Caco-2 (cell line): ENCODE results near the gene CPB2. TPM values are rescaled to one million over a fixed set of nuclear protein-coding genes. Genes with fewer than 3 reads are reported as not detected.

ENCODE experiments used
- BruUV-seq: library from RNA; stranded (reverse); fragments of 400-500 nt; replicated peaks from 2 replicates; lab custom pipeline; 2021; lab: Mats Ljungman, UMichigan
- CTCF ChIA-PET: fragments of 300-600 bp; sonication (Branson Sonifier 250); formaldehyde crosslinking; loops from one replicate; lab custom pipeline; 2022; ENCODE audit warnings: antibody characterized with exemption; lab: Charles Lee
- POLR2A ChIA-PET: fragments of 300-600 bp; sonication (Branson Sonifier 250); formaldehyde crosslinking; loops from one replicate; lab custom pipeline; 2022; ENCODE audit warnings: antibody characterized with exemption; lab: Charles Lee
- DNase-seq, 2 experiments: peaks; one replicate each; pipeline versions ENCODE4 v3.0.0 to v3.0.0-alpha.2; 2020 to 2022
- H3K27me3 ChIP-seq: replicated peaks from 2 replicates; pipeline ENCODE4 v1.6.0; 2011; ENCODE audit warnings: low read length; ENCODE audit not compliant: control insufficient read depth, insufficient read depth
- H3K36me3 ChIP-seq: 2 replicates; pipeline ENCODE4 v1.5.1; 2011; ENCODE audit warnings: low read length; ENCODE audit not compliant: control insufficient read depth, insufficient read depth
- H3K4me1 ChIP-seq: fragments of 250-450 bp; sonication (Bioruptor Pico); 2 replicates; pipeline ENCODE4 v1.5.1; 2020; ENCODE audit warnings: mild to moderate bottlenecking
- H3K4me3 ChIP-seq: 2 replicates; pipeline ENCODE4 v1.5.1; 2011; ENCODE audit warnings: low read depth, mild to moderate bottlenecking, control low read depth, low read length
- H3K9me3 ChIP-seq: fragments of 250-450 bp; sonication (Bioruptor Pico); 2 replicates; pipeline ENCODE4 v1.5.1; 2020; ENCODE audit warnings: mild to moderate bottlenecking, moderate library complexity
- H3K27ac Mint-ChIP-seq: one replicate; pipeline ENCODE4 v1.8.0; 2022; ENCODE audit warnings: mixed read lengths; ENCODE audit not compliant: unreplicated experiment
- H3K27me3 Mint-ChIP-seq: one replicate; pipeline ENCODE4 v1.8.0; 2022; ENCODE audit warnings: mixed read lengths; ENCODE audit not compliant: insufficient read depth, unreplicated experiment
- H3K36me3 Mint-ChIP-seq: one replicate; pipeline ENCODE4 v1.8.0; 2022; ENCODE audit warnings: mild to moderate bottlenecking, mixed read lengths; ENCODE audit not compliant: insufficient read depth, unreplicated experiment
- H3K4me1 Mint-ChIP-seq: one replicate; pipeline ENCODE4 v1.8.0; 2022; ENCODE audit warnings: low read depth, mixed read lengths; ENCODE audit not compliant: unreplicated experiment
- H3K4me3 Mint-ChIP-seq: one replicate; pipeline ENCODE4 v1.8.0; 2022; ENCODE audit warnings: mild to moderate bottlenecking, moderate library complexity, mixed read lengths; ENCODE audit not compliant: unreplicated experiment
- H3K9me3 Mint-ChIP-seq: one replicate; pipeline ENCODE4 v1.8.0; 2022; ENCODE audit warnings: mixed read lengths; ENCODE audit not compliant: unreplicated experiment
- CTCF ChIP-seq, 2 experiments: fragments of 200-600 bp in 1 of 2; IDR thresholded peaks; 1 replicate in 1 of 2; 2 replicates in 1 of 2; pipeline versions ENCODE4 v1.5.1 to v1.8.0; 2011 to 2022; ENCODE audit warnings: antibody characterized with exemption in 1 of 2, control low read depth in 1 of 2, inconsistent platforms in 1 of 2, low read depth in 1 of 2, low read length in 1 of 2, mild to moderate bottlenecking in 1 of 2, moderate library complexity in 1 of 2; ENCODE audit not compliant: insufficient read depth in 1 of 2, severe bottlenecking in 1 of 2, unreplicated experiment in 1 of 2
- intact Hi-C: fragments of 100-400 bp; cut with micrococcal nuclease; formaldehyde crosslinking; loops from one replicate; pipeline ENCODE4 v1.10.0; 2022; ENCODE audit not compliant: unreplicated experiment
- total RNA-seq: library from RNA; stranded (reverse); gene quantifications from 2 replicates; pipeline ENCODE4 v1.2.3, GENCODE V29; 2022

Gene CPB2
- total RNA-seq, 1 experiment from 2014 or later: 0.18 TPM

GRCh38 chr13:46045424-46045823 lies 59.4 kb downstream of the CPB2 start:
- ChIA-PET POLR2A (no interaction called here), CTCF (no interaction called here)
- peaks cover 8% of the 10 kb centered on the region for H3K36me3 Mint-ChIP-seq
- no peaks in the 10 kb centered on the region for H3K9me3 Mint-ChIP-seq
- no peak for DNase-seq
- intact Hi-C loops: no loop called here
- H3K27me3 Mint-ChIP-seq: no peaks in the 10 kb centered on the region
- no peaks in the 10 kb centered on the region for H3K36me3 ChIP-seq
- no peak overlapping the region for H3K4me3 ChIP-seq
- no peaks in the 10 kb centered on the region for H3K4me1 ChIP-seq
- no peaks in the 10 kb centered on the region for H3K4me1 Mint-ChIP-seq
- H3K9me3 ChIP-seq: no peaks in the 10 kb centered on the region
- no peak overlapping the region for H3K4me3 Mint-ChIP-seq
- no peaks in the 10 kb centered on the region for H3K27me3 ChIP-seq
- no peak for TF ChIP-seq CTCF (IDR thresholded peaks at IDR 0.05; ENCODE audit: insufficient read depth in 1 of 2, low read depth in 1 of 2, low read length in 1 of 2, severe bottlenecking in 1 of 2, unreplicated experiment in 1 of 2)
- no peak overlapping the region for H3K27ac Mint-ChIP-seq
- no TSS peak for BruUV-seq

- POLR2A ChIA-PET: no interaction called here
- intact Hi-C loops: no loop called here
- DNase-seq: no peak
- Mint-ChIP-seq H3K36me3 (peaks cover 12% of the 10 kb centered on the region), H3K9me3 (no peaks in the 10 kb centered on the region), H3K27me3 (no peaks in the 10 kb centered on the region), H3K27ac (no peak overlapping the region), H3K4me1 (no peaks in the 10 kb centered on the region), H3K4me3 (no peak overlapping the region)
- Histone ChIP-seq H3K4me1 (no peaks in the 10 kb centered on the region), H3K4me3 (no peak overlapping the region), H3K36me3 (no peaks in the 10 kb centered on the region), H3K27me3 (no peaks in the 10 kb centered on the region), H3K9me3 (no peaks in the 10 kb centered on the region)
- no peak for TF ChIP-seq CTCF (IDR thresholded peaks at IDR 0.05; ENCODE audit: insufficient read depth in 1 of 2, low read depth in 1 of 2, low read length in 1 of 2, severe bottlenecking in 1 of 2, unreplicated experiment in 1 of 2)
- no TSS peak for BruUV-seq
- CTCF ChIA-PET: no interaction called here
Observed at GRCh38 chr13:46043647-46044046, 61.2 kb downstream of the CPB2 start.

- POLR2A ChIA-PET: no interaction called here
Observed at GRCh38 chr13:46041419-46041839, 63.4 kb downstream of the CPB2 start.

More at GRCh38 chr13:46041419-46041839, 63.4 kb downstream of the CPB2 start:
- intact Hi-C loops: no loop called here
- no peak for DNase-seq
- Histone ChIP-seq H3K4me1 (no peaks in the 10 kb centered on the region), H3K9me3 (no peaks in the 10 kb centered on the region), H3K27me3 (no peaks in the 10 kb centered on the region), H3K4me3 (no peak overlapping the region), H3K36me3 (no peaks in the 10 kb centered on the region)
- no peaks in the 10 kb centered on the region for H3K27me3 Mint-ChIP-seq
- H3K27ac Mint-ChIP-seq: no peak overlapping the region
- TF ChIP-seq CTCF (IDR thresholded peaks at IDR 0.05; ENCODE audit: insufficient read depth in 1 of 2, low read depth in 1 of 2, low read length in 1 of 2, severe bottlenecking in 1 of 2, unreplicated experiment in 1 of 2): no peak
- H3K4me3 Mint-ChIP-seq: no peak overlapping the region
- CTCF ChIA-PET: no interaction called here
- peaks cover 21% of the 10 kb centered on the region for H3K36me3 Mint-ChIP-seq
- BruUV-seq: no TSS peak
- H3K4me1 Mint-ChIP-seq: no peaks in the 10 kb centered on the region
- no peaks in the 10 kb centered on the region for H3K9me3 Mint-ChIP-seq
